Measurements from ENCODE around the gene TRAF1. TPM values are rescaled to one million over a fixed set of nuclear protein-coding genes. Genes with fewer than 3 reads are reported as not detected.

TRAF1 gene
- total RNA-seq, 4 donors from 2014 or later, result 2.2 to 7.2 (median 4.3) TPM

- no peaks in the 10 kb centered on the region for H3K4me1 ChIP-seq
- peaks cover 0 to 4% (median 0%) of the 10 kb centered on the region in 4 donors for H3K36me3 ChIP-seq
- intact Hi-C loops (cut with DNase I; ENCODE audit: low total_unique reads), result no loop called here
- DNase-seq, result no peak
- no peak overlapping the region for H3K27ac ChIP-seq
- no peaks in the 10 kb centered on the region for H3K27me3 ChIP-seq
- TF ChIP-seq EP300 (IDR thresholded peaks at IDR 0.05; ENCODE audit: low read depth) (no peak), CTCF (IDR thresholded peaks at IDR 0.05) (no peak), POLR2AphosphoS5 (IDR thresholded peaks at IDR 0.05) (no peak), POLR2A (IDR thresholded peaks at IDR 0.05) (no peak)
- WGBS, 2 donors (ENCODE audit: low coverage in 1 of 2), result 88 to 93% methylated on average over 1 of the region's 1 CpG
- in situ Hi-C loops (cut with MboI; ENCODE audit: low pct_ligation_motif_present in 1 of 4, low pct_unique_long_range_greater_than_20kb in 1 of 4, low sequenced_read_pairs in 3 of 4), result no loop called here
- H3K4me3 ChIP-seq, result no peak overlapping the region
- H3K9me3 ChIP-seq, result no peaks in the 10 kb centered on the region
Observed at GRCh38 chr9:120960001-120960400, 33.4 kb upstream of the TRAF1 start.

- Histone ChIP-seq H3K27ac (no peak overlapping the region), H3K9me3 (no peaks in the 10 kb centered on the region), H3K4me1 (no peaks in the 10 kb centered on the region), H3K27me3 (no peaks in the 10 kb centered on the region), H3K4me3 (no peak overlapping the region), H3K36me3 (no peaks in the 10 kb centered on the region)
- DNase-seq, result no peak
- in situ Hi-C loops (cut with MboI; ENCODE audit: low pct_ligation_motif_present in 1 of 4, low pct_unique_long_range_greater_than_20kb in 1 of 4, low sequenced_read_pairs in 3 of 4), result no loop called here
- 88 to 96% methylated on average over 1 to 3 of the region's 3 CpGs for WGBS, 2 donors (ENCODE audit: low coverage in 1 of 2)
- intact Hi-C loops (cut with DNase I; ENCODE audit: low total_unique reads), result no loop called here
- no peak for TF ChIP-seq POLR2A (IDR thresholded peaks at IDR 0.05)
- no peak for TF ChIP-seq CTCF (IDR thresholded peaks at IDR 0.05)
- TF ChIP-seq EP300 (IDR thresholded peaks at IDR 0.05; ENCODE audit: low read depth), result no peak
- no peak for TF ChIP-seq POLR2AphosphoS5 (IDR thresholded peaks at IDR 0.05)
Observed at GRCh38 chr9:120956862-120957261, 30.3 kb upstream of the TRAF1 start.

GRCh38 chr9:120951960-120952618, 25.5 kb upstream of the TRAF1 start:
- in situ Hi-C loops (cut with MboI; ENCODE audit: low pct_ligation_motif_present in 1 of 4, low pct_unique_long_range_greater_than_20kb in 1 of 4, low sequenced_read_pairs in 3 of 4) (no loop called here), intact Hi-C loops (cut with DNase I; ENCODE audit: low total_unique reads) (no loop called here)
- TF ChIP-seq POLR2AphosphoS5 (IDR thresholded peaks at IDR 0.05), result no peak
- no peak for TF ChIP-seq POLR2A (IDR thresholded peaks at IDR 0.05)
- TF ChIP-seq CTCF (IDR thresholded peaks at IDR 0.05), result no peak
- no peak for TF ChIP-seq EP300 (IDR thresholded peaks at IDR 0.05; ENCODE audit: low read depth)
- Histone ChIP-seq H3K27me3 (no peaks in the 10 kb centered on the region), H3K4me1 (no peaks in the 10 kb centered on the region), H3K36me3 (no peaks in the 10 kb centered on the region), H3K9me3 (no peaks in the 10 kb centered on the region), H3K27ac (no peak overlapping the region), H3K4me3 (no peak overlapping the region)
- WGBS, 2 donors (ENCODE audit: low coverage in 1 of 2), result 91 to 100% methylated on average over 6 to 9 of the region's 9 CpGs
- no peak for DNase-seq

GRCh38 chr9:120950421-120951388, 24.1 kb upstream of the TRAF1 start:
- no peak overlapping the region for H3K4me3 ChIP-seq
- 60 to 83% methylated on average over 1 to 8 of the region's 8 CpGs for WGBS, 2 donors (ENCODE audit: low coverage in 1 of 2)
- no peaks in the 10 kb centered on the region for H3K4me1 ChIP-seq
- intact Hi-C loops (cut with DNase I; ENCODE audit: low total_unique reads), result no loop called here
- no peaks in the 10 kb centered on the region for H3K27me3 ChIP-seq
- H3K36me3 ChIP-seq, result no peaks in the 10 kb centered on the region
- no peak overlapping the region for H3K27ac ChIP-seq
- no peak for TF ChIP-seq POLR2A (IDR thresholded peaks at IDR 0.05)
- no peak for TF ChIP-seq POLR2AphosphoS5 (IDR thresholded peaks at IDR 0.05)
- TF ChIP-seq CTCF (IDR thresholded peaks at IDR 0.05), result no peak
- TF ChIP-seq EP300 (IDR thresholded peaks at IDR 0.05; ENCODE audit: low read depth), result no peak
- no peak for DNase-seq
- in situ Hi-C loops (cut with MboI; ENCODE audit: low pct_ligation_motif_present in 1 of 4, low pct_unique_long_range_greater_than_20kb in 1 of 4, low sequenced_read_pairs in 3 of 4), result no loop called here
- H3K9me3 ChIP-seq, result no peaks in the 10 kb centered on the region
